Inflammatory macrophage treated with lipopolysaccharide for 4 hours (primary cell): ENCODE measurements around the gene KDM5A.
"Not testable (repeated sequence)": the region's sequence is repeated elsewhere in the genome, so short reads cannot be mapped to it uniquely, and the experiment has no call there.

Experiments
- DNase-seq: peaks from one replicate; pipeline ENCODE4 v3.0.0-alpha.2; 2020

KDM5A gene

DNA sequence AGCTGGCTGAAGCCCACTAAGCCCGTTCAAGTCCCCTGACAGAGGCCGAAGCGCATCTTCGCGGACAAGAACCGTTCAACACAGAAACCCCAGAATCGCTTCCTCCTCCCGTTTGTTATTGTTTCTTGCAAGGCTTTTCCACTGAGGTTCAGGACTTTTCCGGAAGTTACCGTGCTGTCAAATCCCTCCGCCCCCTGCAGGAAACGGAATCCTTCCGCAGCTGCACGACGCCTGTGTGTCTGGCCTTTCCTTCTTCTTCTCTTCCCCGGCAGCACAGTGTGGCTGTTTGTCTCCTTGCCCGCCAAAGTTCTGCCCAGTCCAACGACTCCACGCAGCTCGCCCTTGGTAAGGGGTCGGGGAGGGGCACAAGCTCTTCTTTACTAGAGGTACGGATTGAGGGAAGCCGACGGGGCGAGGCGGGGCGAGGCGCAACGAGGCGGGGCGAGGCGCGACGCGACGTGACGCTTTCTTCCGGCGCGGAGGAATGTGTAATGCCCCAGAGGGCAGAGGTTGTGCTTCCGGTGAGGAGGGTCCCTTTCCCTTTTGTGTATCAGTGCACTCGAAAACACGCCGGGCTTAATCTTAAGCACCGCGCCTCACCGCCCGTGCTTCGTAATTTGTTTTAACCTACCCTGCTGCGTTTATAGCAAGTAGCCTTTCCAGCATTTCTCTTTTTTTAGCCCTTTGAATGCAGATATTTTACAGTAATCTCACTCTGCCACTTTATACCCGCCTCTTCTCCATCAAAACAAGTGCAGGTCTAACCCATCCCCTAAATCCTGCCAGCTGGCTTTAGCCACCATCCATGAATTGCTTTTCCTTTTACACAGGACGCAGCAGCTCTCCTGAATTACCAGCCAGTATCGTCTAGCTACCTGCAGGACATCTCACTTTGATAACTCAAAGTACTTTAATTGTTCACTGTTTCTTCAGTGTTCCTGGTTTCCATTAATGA lies at the start of gene KDM5A:
KDM5A (minus strand) TSS at position 179 of the 955 bp plus-strand sequence. CDS start 229 bp downstream, outside the sequence.
- peak; percentile 93 for DNase-seq

DNA sequence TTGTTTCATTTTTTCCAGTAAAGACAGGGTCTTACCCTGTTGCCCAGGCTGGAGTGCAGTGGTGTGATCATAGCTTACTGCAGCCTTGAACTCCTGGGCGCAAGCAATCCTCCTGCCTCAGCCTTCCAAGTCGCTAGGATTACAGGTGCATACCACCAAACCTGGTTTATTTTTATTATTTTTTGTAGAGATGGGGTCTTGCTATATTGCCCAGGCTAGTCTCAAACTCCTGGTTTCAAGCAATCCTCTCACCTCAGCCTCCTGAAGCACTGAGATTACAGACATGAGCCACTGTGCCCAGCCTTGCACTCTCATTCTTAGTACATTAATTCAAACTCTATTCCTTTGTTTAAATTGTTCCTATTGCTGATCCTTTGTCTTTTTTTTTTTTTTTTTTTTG lies 46.6 kb upstream of the KDM5A start:
- not testable (repeated sequence) for DNase-seq

DNA sequence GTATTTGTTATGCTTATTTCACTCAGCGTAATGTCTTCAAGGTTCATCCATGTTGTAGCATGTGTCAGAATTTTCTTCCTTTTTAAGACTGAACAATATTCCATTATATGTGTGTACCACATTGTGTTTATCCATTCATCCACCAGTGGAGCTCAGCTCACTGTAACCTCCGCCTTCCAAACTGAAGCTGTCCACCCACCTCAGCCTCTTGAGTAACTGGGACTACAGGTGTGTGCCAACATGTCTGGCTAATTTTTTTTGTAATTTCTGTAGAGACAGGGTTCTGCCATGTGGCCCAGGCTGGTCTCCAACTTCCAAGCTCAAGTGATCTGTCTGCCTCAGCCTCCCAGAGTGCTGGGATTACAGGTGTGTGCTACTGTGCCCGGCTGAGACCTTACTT lies 33.4 kb upstream of the KDM5A start:
- no peak for DNase-seq

DNA sequence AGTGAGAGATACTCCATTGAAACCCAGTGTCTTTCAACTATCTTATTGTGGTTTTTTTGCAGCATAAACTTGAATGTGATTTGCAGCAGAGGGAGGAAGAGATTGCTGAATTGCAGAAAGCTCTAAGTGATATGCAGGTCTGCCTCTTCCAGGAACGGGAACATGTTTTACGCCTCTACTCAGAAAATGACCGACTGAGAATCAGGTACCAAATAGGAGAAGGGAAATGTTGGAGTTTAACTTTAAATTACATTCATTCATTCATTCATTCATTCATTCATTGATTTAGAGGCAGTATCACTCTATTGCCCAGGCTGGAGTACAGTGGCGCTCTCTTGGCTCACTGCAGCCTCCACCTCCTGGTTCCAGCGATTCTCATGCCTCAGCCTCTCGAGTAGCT lies 29.3 kb upstream of the KDM5A start:
- no peak for DNase-seq

DNA sequence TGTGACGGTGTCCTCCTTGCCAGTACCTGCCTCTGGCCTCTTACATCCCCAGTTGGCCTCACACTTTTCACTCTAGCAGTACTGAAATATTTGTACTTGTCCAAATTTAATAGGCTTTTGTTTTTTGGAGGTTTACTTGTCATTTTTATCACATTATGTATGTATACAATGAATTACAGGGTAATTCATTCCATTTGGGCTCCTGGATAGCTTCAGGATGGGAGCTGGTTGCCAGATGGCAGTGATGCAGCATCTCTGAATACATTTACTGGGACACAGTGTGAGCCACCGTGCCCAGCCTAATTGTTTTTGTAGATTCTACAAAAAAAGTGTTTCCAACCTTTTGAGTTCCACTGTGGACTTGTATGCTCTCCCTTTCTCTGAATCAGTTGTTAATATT lies 25.7 kb upstream of the KDM5A start:
- DNase-seq, result no peak

DNA sequence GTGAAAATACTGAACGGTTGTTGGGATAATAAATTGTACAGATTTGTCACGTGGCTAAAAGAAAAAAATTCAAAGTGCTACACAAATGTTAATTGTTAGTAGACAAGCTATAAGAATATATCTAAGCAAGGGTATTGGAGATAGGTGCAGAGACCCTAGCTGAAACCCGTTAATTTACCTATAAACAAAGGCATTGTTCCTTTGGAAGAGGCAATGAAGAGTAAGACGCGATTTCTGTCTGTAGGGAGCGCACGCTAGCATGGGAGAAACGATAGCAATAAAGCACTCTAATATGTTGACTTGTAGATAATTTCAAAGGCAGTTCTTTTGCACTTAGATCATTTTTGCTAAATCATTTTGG lies 12.9 kb upstream of the KDM5A start:
- peak; percentile 19 for DNase-seq

DNA sequence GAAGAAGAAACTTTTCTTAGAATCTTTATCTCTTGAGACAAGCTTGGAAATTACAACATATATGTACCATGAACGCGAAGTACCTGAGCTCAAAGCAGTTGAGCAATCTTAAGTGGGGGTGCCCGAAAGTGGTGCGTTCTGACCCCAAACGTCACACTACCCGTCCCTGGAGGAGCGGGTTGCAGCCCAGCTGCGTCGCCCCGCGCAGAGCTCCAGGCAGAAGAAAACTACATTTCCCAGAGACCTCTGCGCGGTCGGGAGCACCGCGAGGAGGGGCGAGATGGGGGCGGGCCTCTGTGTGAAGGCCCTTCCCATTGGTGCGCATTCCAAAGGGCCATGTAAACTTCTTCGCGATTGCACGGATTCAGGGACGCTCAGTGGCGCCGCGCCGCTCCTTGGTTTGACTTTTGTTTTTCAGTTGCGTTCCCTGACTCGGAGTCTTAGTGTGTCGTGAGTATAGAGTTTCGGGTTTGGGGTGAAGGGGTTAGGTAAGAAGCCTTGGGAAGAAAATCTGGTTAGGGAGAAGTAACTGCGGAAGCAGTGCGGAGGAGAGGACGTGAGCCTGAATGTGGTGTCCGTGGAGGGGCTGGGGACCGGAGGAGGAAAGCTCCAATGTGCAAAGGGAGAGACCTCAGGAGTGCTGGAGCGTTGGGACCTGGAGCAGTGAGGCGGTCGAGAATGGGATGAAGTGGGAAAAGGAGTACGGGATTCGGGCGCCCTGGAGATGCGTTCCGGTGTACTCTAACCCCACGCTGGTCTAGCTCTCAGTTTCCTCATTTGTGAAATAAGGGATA lies 12.3 kb upstream of the KDM5A start, which contains the start of gene CCDC77:
CCDC77 (plus strand) TSS at position 410 of the 794 bp plus-strand sequence. CDS start 7,740 bp downstream, outside the sequence.
- peak; percentile 92 for DNase-seq

DNA sequence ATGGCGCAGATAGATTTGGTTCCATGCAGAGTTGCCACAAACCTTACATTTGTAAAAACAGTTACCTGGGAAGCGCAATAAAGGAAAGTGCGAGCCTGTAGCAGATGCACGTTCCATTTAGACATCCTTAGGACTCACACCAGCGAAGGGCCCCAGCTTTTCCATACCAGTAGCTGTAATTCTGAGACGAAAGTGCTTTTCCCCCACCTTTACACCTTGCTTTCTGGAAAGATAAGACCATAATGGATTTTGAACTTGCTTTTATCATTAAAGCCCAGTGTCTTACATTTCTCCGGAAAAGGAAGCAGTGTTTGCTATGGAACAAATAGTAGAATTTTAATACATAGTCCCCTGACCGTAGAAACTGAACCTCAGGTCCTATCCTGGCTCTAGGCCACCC lies 11.7 kb upstream of the KDM5A start:
- no peak for DNase-seq

DNA sequence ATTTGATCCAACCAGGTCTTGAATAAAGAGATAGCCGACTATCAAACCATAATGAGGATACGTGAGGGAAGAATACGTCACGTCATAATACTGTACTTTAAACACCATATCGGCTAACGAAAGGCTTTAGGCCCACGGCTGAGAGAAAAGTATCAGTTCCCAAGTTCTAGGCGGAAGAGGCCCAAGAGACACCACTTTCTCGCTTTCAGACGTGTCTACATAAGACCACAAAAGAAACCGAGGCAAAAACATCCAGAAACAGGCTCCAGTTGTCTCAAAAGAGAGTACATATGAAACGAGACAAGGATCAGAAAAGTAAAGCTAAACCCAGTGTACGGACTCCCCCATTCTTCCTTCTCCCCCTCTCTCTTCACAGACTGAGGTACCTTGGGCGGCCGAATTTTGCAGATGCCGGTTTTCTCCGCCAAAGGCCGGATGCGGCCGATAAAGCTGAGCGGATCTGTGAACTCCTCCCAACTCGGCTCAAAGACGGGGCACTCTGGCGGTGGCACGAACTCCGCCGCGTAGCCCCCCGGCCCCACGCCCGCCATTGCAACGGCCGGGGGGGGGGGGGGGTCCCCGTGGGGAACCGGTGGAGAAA lies 479 bp downstream of the KDM5A start:
- DNase-seq, result peak; percentile 72

DNA sequence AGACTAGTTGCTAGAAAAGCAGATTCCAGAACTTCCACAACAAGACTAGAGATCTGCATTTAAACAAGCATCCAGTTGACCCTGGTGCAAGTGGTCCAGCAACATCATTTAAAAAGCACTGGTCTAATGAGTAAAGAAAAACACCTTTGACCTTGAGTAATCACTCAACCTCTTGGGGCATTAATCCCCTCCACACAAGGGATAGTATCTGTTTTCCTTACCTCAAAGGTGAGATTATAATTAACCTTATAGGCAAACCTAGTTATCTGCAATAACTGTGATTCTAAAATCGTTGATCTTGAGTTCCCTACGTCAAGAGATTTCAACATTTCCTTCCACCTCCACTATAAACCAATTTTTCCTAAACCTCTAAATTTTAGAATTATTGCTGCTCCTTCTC lies 1.1 kb downstream of the KDM5A start:
- DNase-seq, result no peak

DNA sequence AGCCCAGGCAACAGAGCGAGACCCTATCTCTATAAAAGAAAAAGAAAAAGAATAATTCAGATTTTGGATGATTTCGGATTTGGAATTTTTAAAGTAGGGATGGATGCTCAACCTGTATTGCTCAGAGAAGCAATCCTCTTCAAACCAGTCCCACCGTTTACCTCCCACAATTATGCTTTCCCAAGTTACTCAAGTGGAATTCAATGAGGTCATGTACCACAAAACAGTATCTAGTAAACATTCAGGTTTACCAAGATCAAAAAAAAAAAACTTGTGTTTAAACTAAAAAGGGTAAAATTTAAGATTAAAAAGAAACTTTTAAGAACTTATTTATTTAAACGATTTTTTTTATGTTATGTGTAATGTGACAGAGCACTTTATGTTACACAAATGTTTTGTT lies 2.5 kb downstream of the KDM5A start:
- DNase-seq, result no peak

DNA sequence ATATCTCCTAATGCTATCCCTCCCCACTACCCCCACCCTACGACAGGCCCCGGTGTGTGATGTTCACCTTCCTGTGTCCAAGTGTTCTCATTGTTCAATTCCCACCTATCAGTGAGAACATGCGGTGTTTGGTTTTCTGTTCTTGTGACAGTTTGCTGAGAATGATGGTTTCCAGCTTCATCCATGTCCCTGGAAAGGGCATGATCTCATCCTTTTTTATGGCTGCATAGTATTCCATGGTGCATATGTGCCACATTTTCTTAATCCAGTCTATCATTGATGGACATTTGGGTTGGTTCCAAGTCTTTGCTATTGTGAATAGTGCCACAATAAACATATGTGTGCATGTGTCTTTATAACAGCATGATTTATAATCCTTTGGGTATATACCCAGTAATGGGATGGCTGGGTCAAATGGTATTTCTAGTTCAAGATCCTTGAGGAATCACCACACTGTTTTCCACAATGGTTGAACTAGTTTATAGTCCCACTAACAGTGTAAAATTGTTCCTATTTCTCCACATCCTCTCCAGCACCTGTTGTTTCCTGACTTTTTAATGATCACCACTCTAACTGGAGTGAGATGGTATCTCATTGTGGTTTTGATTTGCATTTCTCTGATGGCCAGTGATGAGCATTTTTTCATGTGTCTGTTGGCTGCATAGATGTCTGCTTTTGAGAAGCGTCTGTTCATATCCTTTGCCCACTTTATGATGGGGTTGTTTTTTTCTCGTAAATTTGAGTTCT lies 18.2 kb downstream of the KDM5A start:
- not testable (repeated sequence) for DNase-seq

DNA sequence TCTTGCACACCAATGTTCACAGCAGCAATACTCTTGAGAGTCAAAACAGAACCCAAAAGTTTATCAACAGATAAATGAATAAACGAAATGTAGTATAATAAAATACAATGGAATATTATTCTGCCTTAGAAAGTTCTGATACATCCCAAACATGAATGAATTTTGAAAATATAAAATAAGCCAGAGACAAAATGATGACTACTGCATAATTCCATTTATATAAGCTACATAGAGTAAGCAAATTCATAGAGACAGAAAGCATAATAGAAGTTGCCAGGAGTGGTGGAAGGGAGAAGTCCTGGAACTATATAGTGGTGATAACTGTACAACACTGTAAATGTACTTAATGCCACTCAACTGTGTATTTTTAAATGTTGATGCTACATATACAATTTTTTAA lies 21.1 kb downstream of the KDM5A start:
- DNase-seq, result no peak

DNA sequence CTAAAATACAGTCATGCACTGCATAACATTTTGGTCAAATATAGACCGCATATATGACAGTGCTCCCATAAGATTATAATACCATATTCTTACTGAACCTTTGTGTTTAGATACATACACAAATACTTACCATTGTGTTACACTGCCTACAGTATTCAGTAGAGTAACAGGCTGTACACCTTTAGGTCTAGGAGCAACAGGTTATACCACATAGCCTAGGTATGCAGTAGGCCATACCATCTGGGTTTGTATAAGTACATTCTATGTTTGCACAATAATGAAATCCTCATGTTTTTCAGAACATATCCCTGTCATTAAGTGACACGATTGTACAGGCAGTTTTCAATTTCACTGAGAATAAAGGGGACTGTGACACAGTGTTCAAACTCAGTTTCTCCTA lies 22.3 kb downstream of the KDM5A start:
- no peak for DNase-seq

DNA sequence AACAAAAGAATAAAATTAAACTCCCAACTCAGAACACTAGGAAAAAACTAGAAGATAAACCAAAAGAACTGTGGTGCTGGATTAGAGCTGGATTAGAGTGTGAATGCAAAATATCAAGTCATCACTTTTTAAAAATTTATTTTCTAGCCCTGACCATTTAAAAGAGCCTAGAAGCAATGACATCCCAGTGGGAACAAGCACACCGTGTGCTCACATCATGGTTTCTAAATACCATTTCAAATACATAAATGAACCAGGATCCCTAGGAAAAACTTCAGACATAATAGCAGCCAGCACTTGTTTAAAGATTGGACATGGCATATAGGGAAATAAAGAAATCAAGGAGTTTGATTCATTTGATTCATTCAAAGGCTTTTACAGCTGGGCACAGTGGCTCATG lies 30.0 kb downstream of the KDM5A start:
- no peak for DNase-seq

DNA sequence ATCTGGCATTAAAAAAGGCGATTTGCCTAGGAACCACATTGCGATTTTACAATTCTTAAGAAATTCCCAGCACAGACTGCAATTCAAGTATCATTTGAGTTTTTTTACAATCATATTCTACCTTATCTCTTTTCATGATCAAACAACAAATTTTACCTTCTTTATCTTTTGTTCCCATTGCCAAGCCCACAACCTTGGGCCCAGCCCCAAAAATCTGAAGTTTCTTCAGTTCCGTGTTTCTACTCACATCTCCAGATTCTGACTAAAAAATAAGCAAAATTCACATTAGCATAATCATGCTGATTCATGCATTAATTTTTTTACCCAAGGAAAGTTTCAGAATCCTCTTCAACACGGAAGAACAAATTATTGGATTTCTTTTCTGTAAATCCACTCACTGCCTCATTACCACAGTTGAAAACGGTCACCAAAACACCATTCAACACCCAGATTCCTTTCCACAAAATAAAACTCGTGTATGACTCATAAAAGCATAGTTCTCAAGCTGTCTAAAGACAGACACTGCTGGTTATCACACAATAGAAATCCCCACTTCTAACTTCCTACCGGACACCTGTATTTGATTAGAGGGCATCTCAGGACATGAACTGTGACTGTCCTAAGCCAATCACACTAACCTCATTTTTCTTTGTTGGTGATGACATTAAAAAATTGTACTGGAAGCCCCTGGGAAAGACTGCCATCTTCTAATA lies 32.7 kb downstream of the KDM5A start:
- DNase-seq, result no peak

DNA sequence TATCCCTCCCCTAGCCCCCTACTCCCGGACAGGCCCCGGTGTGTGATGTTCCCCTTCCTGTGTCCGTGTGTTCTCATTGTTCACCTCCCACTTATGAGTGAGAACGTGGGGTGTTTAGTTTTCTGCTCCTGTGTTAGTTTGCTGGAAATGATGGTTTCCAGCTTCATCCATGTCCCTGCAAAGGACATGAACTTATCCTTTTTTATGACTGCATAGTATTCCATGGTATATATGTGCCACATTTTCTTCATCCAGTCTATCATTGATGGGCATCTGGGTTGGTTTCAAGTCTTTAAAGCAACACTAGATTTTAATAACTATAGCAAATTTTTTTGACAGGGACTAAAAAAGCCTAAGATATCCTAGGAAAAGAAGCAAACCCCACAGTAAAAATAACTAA lies 37.9 kb downstream of the KDM5A start:
- not testable (repeated sequence) for DNase-seq

DNA sequence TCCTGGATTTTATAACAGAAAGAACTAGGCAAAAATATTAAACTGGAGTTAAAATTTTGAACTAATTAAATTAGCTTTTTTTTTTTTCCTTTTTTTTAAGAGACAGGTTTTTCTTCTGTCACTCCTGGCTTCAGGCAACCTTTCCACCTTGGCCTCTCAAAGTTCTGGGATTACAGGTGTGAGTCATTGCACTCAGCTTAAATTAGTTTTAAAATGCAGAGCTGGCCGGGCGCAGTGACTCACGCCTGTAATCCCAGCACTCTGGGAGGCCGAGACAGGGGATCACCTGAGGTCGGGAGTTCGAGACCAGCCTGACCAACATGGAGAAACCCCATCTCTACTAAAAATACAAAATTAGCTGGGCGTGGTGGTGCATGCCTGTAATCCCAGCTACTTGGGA lies 39.5 kb downstream of the KDM5A start:
- DNase-seq, result not testable (repeated sequence)

DNA sequence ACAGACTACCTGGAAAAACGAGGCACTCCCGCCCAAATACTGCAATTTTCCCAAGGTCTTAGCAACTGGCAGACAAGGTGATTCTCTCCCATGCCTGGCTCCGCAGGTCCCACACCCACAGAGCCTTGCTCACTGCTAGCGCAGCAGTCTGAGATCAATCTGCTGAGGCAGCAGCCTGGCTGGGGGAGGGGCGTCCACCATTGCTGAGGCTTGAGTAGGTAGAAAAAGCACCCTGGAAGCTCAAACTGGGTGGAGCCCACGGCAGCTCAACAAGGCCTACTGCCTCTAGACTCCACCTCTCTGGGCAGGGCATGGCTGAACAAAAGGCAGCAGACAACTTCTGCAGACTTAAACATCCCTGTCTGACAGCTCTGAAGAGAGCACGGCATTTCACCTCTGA lies 46.1 kb downstream of the KDM5A start:
- DNase-seq, result not testable (repeated sequence)

DNA sequence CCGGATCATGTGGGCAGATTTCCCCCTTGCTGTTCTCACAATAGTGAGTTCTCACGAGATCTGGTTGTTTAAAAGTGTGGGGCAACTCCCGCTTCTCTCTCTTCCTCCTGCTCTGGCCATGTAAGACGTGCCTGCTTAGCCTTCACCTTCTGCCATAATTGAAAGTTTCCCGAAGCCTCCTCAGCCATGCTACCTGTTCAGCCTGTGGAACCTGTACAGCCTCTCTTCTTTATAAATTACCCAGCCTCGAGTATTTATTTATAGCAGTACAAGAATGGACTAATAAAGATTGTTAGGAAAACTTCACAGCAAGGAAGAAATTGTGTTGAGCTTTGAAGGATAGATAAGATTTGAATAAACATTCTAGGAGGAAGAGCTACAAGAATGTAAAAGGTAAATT lies 52.1 kb downstream of the KDM5A start:
- no peak for DNase-seq

DNA sequence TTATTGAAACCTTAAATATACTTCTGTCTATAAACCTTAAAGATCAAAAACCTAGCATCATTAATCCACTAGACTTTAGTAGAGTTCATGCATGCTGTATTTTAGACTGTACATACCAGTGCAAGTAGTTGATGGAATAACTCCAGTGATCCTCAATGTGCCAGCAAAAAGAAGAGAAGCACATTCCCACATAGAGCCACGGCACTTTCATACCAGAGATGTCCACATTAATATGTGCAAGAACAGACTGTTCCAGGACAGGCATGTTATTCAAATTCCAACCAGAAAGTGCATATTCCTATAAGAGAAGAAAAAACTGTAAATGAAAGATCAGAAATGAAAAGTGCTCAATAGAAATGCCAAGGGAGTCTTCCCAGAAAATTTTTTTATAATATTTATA lies 55.0 kb downstream of the KDM5A start:
- DNase-seq, result no peak

DNA sequence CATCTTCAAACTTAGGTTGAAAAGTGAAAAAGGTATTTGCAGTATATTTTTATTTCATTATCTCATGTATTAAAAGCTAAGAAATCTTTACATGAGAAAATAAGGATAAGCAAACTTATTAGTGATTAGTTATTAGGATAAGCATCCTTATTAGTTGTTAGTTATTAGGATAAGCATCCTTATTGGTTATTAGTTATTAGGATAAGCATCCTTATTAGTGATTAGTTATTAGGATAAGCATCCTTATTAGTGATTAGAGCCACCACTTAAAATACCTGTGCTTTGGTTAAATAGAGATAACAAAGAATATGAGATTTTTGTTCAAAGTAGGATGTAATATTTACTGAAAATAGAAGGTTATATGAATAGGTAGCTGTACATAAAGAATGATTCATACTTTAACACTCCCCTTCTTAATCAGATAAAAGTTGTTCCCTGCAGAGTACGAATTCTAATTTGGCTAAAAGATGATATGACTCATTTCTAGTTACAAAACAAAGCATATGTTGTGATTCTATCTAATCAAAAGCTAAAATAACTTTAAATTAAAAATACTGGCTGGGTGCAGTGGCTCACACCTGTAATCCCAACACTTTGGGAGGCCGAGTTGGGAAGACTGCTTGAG lies 56.4 kb downstream of the KDM5A start:
- no peak for DNase-seq
